GM19372 (cell line): ENCODE data around the gene HAGHL.

ENCODE experiments used
- ATAC-seq: cut with Tn5 transposase; IDR thresholded peaks from one replicate; pipeline ENCODE4 v1.9.1; 2021; ENCODE audit warnings: mild to moderate bottlenecking, low read depth, moderate library complexity; ENCODE audit not compliant: unreplicated experiment

HAGHL gene

GRCh38 chr16:726438-727290 is at the start of gene HAGHL, which contains the start of gene CCDC78:
HAGHL (plus strand) TSS chr16:727106; CDS start chr16:727510, 404 bp downstream.
CCDC78 (minus strand) TSS chr16:726443; CDS start chr16:726367, 76 bp downstream.
- no peak for ATAC-seq

- no peak for ATAC-seq
Observed at GRCh38 chr16:677316-678190, 49.4 kb upstream of the HAGHL start.

GRCh38 chr16:678209-678857 is 48.6 kb upstream of the HAGHL start:
- ATAC-seq, result no peak

GRCh38 chr16:678858-679813 is 47.8 kb upstream of the HAGHL start:
- ATAC-seq, result no peak

GRCh38 chr16:679814-680624 is 46.9 kb upstream of the HAGHL start, which contains the start of gene STUB1:
STUB1 (plus strand) TSS chr16:680410; CDS start chr16:680526, 116 bp downstream.
- peak; percentile 39 for ATAC-seq

- no peak for ATAC-seq
Observed at GRCh38 chr16:680625-680945, 46.3 kb upstream of the HAGHL start.

GRCh38 chr16:680967-681745 is 45.8 kb upstream of the HAGHL start:
- no peak for ATAC-seq

GRCh38 chr16:681746-682427 is 45.0 kb upstream of the HAGHL start:
- no peak for ATAC-seq

- no peak for ATAC-seq
Observed at GRCh38 chr16:682493-683395, 44.2 kb upstream of the HAGHL start.

GRCh38 chr16:683396-684070 is 43.4 kb upstream of the HAGHL start:
- ATAC-seq, result no peak

- peak; percentile 66 for ATAC-seq
Observed at GRCh38 chr16:684071-684794, 42.7 kb upstream of the HAGHL start, which contains the start of gene JMJD8. JMJD8 (minus strand) TSS chr16:684334; CDS start chr16:684319, 15 bp downstream.

- ATAC-seq, result no peak
Observed at GRCh38 chr16:684961-685696, 41.8 kb upstream of the HAGHL start.

- ATAC-seq, result no peak
Observed at GRCh38 chr16:685967-686366, 40.9 kb upstream of the HAGHL start.

GRCh38 chr16:686459-687260 is 40.2 kb upstream of the HAGHL start:
- no peak for ATAC-seq
